GM19455 (cell line): Measurements from ENCODE around the gene FOXJ3.

ENCODE experiments used
- ATAC-seq: cut with Tn5 transposase; IDR thresholded peaks from one replicate; pipeline ENCODE4 v1.9.1; 2021; ENCODE audit not compliant: unreplicated experiment

The FOXJ3 gene

DNA sequence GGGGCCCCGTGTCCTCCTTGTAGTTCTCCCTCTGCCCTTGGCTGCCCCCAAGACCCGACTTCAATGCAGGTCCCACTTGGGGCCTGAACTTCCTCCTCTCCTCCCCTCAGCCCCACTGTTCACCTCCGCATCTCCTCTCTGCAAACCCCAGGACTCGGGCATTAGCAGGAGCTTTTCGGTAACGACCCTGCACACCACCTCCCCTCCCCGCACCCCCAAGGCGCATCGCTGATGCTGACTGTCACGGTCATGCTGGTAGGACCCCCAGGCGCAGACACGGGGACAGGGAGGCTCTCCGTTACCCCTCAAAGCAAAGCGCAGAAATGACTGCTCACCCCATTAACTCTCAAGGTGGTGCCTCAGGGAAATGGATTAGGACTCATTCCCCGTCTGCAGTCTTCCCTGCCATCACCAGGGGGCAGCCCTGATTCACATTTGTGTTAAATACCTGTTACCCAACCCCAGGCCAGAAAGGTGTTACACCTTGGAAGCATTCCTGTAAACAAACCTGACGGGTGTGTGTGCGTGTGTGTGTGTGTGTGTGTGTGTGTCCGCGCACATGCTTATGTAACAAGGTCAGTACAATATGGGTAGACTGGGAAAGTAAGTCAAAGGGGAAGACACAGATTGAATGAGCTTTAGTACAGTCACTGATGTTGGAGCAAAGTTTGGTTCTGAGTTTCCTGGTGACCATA lies 188.3 kb downstream of the FOXJ3 start:
- no peak for ATAC-seq

- ATAC-seq, result no peak
Observed at GRCh38 chr1:42145764-42146625, 189.0 kb downstream of the FOXJ3 start.

- no peak for ATAC-seq
Observed at GRCh38 chr1:42145389-42145716, 189.7 kb downstream of the FOXJ3 start.

- ATAC-seq, result no peak
Observed at GRCh38 chr1:42144711-42145388, 190.2 kb downstream of the FOXJ3 start.

DNA sequence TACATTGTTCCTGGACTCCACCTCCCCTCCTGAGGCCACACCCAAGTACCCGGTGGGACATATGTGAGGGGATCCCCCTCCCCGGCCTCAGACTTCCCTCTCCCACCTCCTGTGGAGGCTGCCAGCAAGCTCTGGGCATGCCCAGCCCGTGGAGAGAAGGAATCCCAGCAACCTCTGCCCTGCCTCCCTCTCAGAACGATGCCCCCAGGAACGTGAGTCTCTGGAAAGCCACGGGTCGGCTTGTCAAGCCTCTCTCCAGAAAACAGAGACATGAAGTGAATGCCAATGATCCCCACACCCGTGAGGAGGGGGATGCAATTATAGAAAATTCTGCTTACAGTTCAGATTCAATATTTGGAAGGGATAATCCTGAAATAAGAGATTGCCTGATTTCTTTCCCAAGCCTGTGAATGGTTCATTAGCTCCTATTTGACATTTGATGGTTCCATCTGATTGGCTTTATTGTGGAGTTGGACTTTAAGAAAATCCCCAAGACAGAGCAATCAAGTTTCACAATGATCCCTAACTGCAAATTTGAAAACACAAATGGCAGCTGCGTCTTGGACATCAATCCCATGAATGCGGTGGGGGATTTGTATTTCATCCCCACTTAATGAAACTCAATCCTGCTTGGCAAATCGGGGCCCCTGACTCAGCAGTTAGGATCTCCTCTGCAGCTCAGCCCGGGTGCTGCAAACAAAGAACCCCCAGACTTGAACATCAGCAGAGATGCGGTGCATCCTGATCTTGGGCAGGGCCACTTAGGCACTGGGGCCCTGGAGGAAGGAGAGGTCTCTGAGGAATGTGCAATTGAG lies 190.9 kb downstream of the FOXJ3 start:
- ATAC-seq, result no peak

DNA sequence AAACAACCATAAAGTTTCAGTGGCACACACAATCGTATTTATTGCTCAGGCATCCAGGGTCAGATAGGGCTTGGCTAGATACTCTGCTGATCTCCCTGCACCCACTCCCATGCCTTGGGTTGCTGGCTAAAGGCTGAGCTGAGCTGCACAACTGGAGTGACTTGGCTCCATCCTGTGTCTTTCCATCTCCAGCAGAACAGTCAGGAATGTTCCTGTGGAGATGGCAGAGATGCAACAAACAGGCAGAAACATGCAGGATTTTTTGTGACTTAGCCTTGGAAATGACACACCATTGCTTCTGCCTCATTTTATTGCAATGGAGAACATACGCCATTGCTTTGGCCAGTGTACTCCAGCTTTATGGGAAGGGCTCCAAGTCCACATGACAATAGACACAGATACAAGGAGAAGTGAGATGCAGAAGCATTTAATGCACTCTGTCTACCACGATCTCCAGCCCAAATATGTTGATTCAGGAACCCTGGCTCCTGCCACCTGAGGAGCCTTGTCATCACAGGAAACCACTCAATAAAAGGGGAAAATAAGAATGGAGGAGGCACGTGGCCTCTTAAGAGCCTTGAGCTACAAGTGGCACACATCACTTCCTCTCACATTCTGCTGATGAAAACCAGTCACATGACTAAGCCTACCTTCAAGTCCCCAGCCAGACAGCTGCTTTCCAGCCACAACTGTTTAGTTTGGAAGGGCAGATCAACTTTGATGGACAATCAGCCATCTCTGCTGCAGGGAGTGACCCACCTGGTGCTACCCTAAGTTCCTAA lies 191.9 kb downstream of the FOXJ3 start:
- ATAC-seq, result no peak

DNA sequence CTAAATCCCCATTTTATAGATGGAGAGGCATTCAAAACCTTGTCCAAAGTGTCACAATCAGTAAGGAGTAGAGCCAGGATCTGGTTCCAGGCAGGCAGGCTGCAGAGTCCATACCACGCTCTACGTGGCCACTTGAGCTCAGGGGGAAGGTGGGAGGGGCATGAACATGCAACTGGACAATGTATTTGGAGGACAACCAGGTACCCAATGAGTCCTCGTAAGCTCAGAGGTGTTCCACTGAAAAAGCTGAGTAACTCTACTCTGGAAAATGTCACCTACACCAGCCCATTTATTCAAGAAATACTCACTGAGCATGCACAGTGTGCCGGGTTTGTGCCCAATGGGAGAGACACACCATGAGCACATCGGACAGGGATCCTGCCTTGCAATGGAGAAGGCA lies 193.1 kb downstream of the FOXJ3 start:
- ATAC-seq, result no peak

GRCh38 chr1:42140191-42140590 lies 194.8 kb downstream of the FOXJ3 start:
- no peak for ATAC-seq

DNA sequence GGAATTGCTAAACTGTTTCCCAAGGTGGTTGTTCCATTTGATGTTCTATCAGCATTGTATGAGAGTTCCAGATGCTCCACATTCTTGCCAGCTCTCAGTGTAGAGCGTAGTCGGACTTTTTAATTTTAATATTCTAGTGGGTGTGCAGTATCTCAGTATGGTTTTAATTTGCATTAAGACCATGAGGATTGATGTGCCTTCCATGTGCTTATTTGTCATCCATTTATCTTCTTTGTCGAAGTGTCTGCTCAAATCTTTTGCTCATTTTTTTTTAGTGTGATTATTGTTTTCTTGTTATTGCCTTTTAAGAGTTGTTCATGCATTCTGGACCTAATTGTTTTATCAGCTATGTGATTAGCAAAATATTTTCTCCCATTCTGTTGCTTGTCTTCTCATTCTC lies 195.6 kb downstream of the FOXJ3 start:
- no peak for ATAC-seq

GRCh38 chr1:42138586-42138985 lies 196.4 kb downstream of the FOXJ3 start:
- no peak for ATAC-seq

DNA sequence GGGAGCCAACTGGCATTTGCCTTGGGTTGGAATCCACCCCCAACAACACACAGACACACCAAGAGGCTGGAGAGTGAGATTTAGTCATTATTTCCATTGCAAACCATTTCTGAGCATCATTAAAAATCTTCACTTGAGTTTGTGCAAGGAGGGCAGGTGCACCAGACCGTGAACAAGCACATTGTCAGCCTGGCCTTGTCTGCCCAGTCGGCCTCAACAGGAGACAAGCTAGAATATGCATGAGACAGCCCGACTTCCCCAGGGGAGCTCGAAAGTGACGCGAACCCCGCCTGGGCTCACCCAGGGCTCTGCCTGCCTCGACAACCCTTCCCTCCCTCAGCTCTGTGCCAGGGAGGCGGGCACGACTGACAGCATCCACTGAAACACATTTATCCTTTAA lies 197.3 kb downstream of the FOXJ3 start:
- ATAC-seq, result no peak

GRCh38 chr1:42136466-42136865 lies 198.6 kb downstream of the FOXJ3 start:
- ATAC-seq, result no peak

GRCh38 chr1:42135426-42135825 lies 199.6 kb downstream of the FOXJ3 start:
- no peak for ATAC-seq

DNA sequence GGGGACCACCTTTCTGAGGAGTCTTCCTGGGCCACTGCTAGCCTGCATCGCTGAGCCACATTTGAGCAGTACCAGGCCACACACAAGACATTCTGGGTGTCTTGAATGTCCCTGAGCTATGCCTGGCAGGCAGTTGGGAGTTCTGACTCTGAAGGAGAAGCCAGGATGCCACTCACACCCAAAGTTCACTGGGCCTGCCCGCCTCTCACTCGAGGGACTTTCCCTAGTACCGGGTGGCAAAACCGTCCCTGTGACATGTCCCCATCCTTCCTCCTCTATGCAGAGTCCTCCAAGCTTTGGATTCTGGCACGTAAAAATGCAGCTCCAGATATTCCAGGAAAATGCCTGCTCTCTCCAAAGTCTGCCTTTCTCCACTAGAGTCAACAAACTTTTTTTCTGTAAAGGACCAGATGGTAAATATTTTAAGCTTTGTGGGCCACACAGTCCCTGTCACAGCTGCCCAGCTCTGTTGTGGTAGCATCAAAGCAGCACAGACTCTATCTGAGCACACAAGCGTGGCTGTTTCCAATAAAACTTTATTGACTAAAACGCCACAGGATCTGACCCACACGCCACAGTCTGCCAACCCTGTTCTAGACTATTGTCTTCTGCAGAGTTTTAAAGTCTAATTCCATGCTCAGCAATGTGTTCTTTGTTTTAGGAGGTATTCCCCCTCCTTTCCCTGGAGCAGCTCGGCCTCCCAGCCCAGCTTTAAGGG lies 201.1 kb downstream of the FOXJ3 start:
- no peak for ATAC-seq

GRCh38 chr1:42133390-42133789 lies 201.6 kb downstream of the FOXJ3 start:
- ATAC-seq, result no peak

DNA sequence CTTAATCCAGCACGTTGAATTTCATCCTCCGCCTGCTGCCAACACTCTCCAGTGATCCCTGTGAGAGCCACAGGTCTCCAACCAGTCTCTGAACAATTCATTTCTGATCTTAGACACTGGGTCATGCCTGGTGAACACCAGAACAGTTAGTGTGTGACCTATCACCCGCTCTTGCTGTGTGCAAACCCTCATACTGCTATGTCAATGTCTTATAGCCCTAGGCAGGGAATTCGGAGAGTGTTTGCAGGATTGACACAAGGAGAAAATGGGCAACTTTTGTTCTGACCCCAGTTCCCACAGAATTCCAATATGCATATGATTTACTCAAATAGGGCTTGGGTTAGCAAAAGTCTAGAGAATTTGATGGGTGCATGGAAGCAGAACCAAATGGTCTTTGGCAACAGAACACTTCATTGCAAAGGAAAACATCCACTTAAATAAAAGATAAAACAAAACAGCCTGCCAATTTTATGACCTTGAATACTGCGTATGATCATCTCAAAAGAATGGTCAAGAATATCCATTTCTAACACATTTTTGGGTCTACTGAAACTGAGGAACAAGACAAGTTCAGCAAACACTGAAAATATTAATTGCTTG lies 204.9 kb downstream of the FOXJ3 start:
- no peak for ATAC-seq

- ATAC-seq, result no peak
Observed at GRCh38 chr1:42128964-42129363, 206.1 kb downstream of the FOXJ3 start.

DNA sequence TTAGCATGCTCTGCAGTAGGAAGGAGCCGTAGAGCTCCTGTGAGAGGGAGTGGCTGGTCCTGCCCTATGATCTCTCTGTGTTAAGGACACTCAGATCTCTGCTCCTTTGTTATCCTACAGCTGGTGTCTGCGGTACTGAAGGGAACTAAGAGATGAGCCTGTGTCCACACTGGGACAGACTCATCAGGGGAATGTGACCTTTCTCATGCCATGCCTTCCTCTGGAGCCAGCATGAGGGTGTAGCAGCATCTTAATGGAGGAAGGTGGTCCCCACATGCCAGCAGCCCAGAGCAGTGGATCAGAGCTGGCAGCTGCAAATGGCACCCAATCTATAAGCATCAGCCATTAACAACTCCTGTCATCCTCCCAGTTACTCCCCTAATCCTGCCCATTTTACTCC lies 206.5 kb downstream of the FOXJ3 start:
- no peak for ATAC-seq

- no peak for ATAC-seq
Observed at GRCh38 chr1:42127767-42128166, 207.3 kb downstream of the FOXJ3 start.
